SK-N-SH (cell line): Measurements from ENCODE around the gene CDK9. TPM values are rescaled to one million over a fixed set of nuclear protein-coding genes. Genes with fewer than 3 reads are reported as not detected.

Source experiments
- CTCF ChIA-PET: fragments of 300-600, 350-600 bp; formaldehyde crosslinking; extraction: SDS; loops from one replicate; lab custom pipeline; 2021; lab: Yijun Ruan, JAX
- POLR2A ChIA-PET: fragments of 350-600 bp; sonication (Branson Sonifier 250); formaldehyde crosslinking; extraction: SDS; loops from one replicate; lab custom pipeline; 2020; ENCODE audit warnings: antibody characterized with exemption, inconsistent platforms; lab: Yijun Ruan, JAX
- DNase-seq: peaks from one replicate; pipeline ENCODE4 v3.0.0; 2012
- H2AFZ ChIP-seq: fragments of 200-600 bp; sonication (generic); 2 replicates; pipeline ENCODE4 v1.8.1; 2016; ENCODE audit warnings: antibody characterized with exemption, mild to moderate bottlenecking, low read depth
- H3F3A ChIP-seq: fragments of 200-600 bp; sonication (generic); replicated peaks from 2 replicates; pipeline ENCODE3; 2016; ENCODE audit warnings: antibody characterized with exemption, mild to moderate bottlenecking; ENCODE audit not compliant: insufficient read depth
- H3K27ac ChIP-seq, 2 experiments: fragments of 200-500 bp in 1 of 2; fragments of 200-600 bp in 1 of 2; sonication (Bioruptor generic) in 1 of 2; sonication (generic), shearing (Covaris generic) in 1 of 2; 2 replicates each; pipeline versions ENCODE4 v1.5.1 to v1.6.1; 2014 to 2016; ENCODE audit warnings: low read depth in 2 of 2, inconsistent platforms in 1 of 2, low read length in 1 of 2, mild to moderate bottlenecking in 1 of 2, mixed read lengths in 1 of 2
- H3K27me3 ChIP-seq: fragments of 200-600 bp; sonication (generic), shearing (Covaris generic); 2 replicates; pipeline ENCODE4 v1.6.1; 2016; ENCODE audit warnings: mixed run types; ENCODE audit not compliant: insufficient read depth
- H3K36me3 ChIP-seq, 2 experiments: fragments of 200-500 bp in 1 of 2; fragments of 200-600 bp in 1 of 2; sonication (Bioruptor generic) in 1 of 2; sonication (generic) in 1 of 2; replicated peaks in 1 of 2; 2 replicates each; pipeline versions ENCODE3 to v1.5.1; 2014 to 2016; ENCODE audit warnings: low read length in 1 of 2, mild to moderate bottlenecking in 1 of 2; ENCODE audit not compliant: insufficient read depth in 2 of 2, control insufficient read depth in 1 of 2
- H3K4me1 ChIP-seq, 2 experiments: fragments of 200-500 bp in 1 of 2; fragments of 200-600 bp in 1 of 2; sonication (Bioruptor generic) in 1 of 2; sonication (generic), shearing (Covaris generic) in 1 of 2; 2 replicates each; pipeline versions ENCODE4 v1.5.1 to v1.6.1; 2014 to 2016; ENCODE audit warnings: low read depth in 1 of 2, low read length in 1 of 2, mixed run types in 1 of 2; ENCODE audit not compliant: insufficient read depth in 2 of 2, control insufficient read depth in 1 of 2
- H3K4me2 ChIP-seq: fragments of 200-600 bp; sonication (generic), shearing (Covaris generic); 2 replicates; pipeline ENCODE4 v1.6.1; 2017; ENCODE audit warnings: mixed run types
- H3K4me3 ChIP-seq, 2 experiments: fragments of 200-500 bp in 1 of 2; fragments of 200-600 bp in 1 of 2; sonication (Bioruptor generic) in 1 of 2; sonication (generic), shearing (Covaris generic) in 1 of 2; 2 replicates each; pipeline versions ENCODE4 v1.5.1 to v1.8.1; 2014 to 2016; ENCODE audit warnings: low read depth in 2 of 2, inconsistent platforms in 1 of 2, low read length in 1 of 2, mild to moderate bottlenecking in 1 of 2, mixed read lengths in 1 of 2, moderate library complexity in 1 of 2
- H3K79me2 ChIP-seq: fragments of 200-600 bp; sonication (generic); 2 replicates; pipeline ENCODE4 v1.8.1; 2017; ENCODE audit warnings: mild to moderate bottlenecking; ENCODE audit not compliant: insufficient read depth
- H3K9ac ChIP-seq: fragments of 200-600 bp; sonication (generic); 2 replicates; pipeline ENCODE4 v1.6.1; 2017; ENCODE audit warnings: mixed run types
- H3K9me2 ChIP-seq: fragments of 200-600 bp; sonication (generic); 2 replicates; pipeline ENCODE4 v1.6.1; 2017; ENCODE audit warnings: mixed run types
- H3K9me3 ChIP-seq: fragments of 200-600 bp; sonication (generic); 2 replicates; pipeline ENCODE4 v1.6.1; 2017; ENCODE audit warnings: mixed run types, mild to moderate bottlenecking, moderate library complexity
- H4K20me1 ChIP-seq: fragments of 200-600 bp; sonication (generic); 2 replicates; pipeline ENCODE4 v1.6.1; 2017; ENCODE audit warnings: mild to moderate bottlenecking, mixed run types; ENCODE audit not compliant: insufficient read depth
- EZH2phosphoT487 ChIP-seq: fragments of 200-600 bp; sonication (generic); IDR thresholded peaks from 2 replicates; pipeline ENCODE4 v1.6.1; 2017; ENCODE audit warnings: low read depth, mixed run types, mild to moderate bottlenecking, antibody characterized with exemption, moderate library complexity, borderline replicate concordance
- FOSL2 ChIP-seq: IDR thresholded peaks from 2 replicates; pipeline ENCODE4 v1.4.0; 2012; ENCODE audit warnings: low read depth, mild to moderate bottlenecking, moderate library complexity, borderline replicate concordance
- MEF2A ChIP-seq: IDR thresholded peaks from 2 replicates; pipeline ENCODE4 v1.4.0; 2012; ENCODE audit warnings: low read depth, borderline replicate concordance
- MXI1 ChIP-seq: IDR thresholded peaks from 2 replicates; pipeline ENCODE4 v1.6.1; 2012; ENCODE audit warnings: mild to moderate bottlenecking, low read depth, low read length, improper control_type of control experiment
- NRF1 ChIP-seq: IDR thresholded peaks from 2 replicates; pipeline ENCODE4 v1.6.1; 2012; ENCODE audit warnings: low read depth, mild to moderate bottlenecking, low read length
- POLR2AphosphoS5 ChIP-seq: IDR thresholded peaks from 2 replicates; pipeline ENCODE4 v1.6.1; 2012; ENCODE audit warnings: low read depth, low read length
- RCOR1 ChIP-seq: fragments of 150-350 bp; IDR thresholded peaks from 2 replicates; pipeline ENCODE4 v1.6.1; 2017; ENCODE audit warnings: antibody characterized with exemption, low read length
- RFX5 ChIP-seq: IDR thresholded peaks from 2 replicates; pipeline ENCODE4 v1.6.1; 2012; ENCODE audit warnings: mild to moderate bottlenecking, improper control_type of control experiment, low read length
- SIN3A ChIP-seq: IDR thresholded peaks from 2 replicates; pipeline ENCODE4 v1.6.1; 2012; ENCODE audit warnings: low read depth, mild to moderate bottlenecking, low read length, moderate library complexity, borderline replicate concordance
- USF2 ChIP-seq: fragments of 150-350 bp; IDR thresholded peaks from 2 replicates; pipeline ENCODE4 v1.6.1; 2017; ENCODE audit warnings: antibody characterized with exemption, low read length, low read depth, borderline replicate concordance
- YY1 ChIP-seq: IDR thresholded peaks from 2 replicates; pipeline ENCODE4 v1.4.0; 2012; ENCODE audit warnings: low read depth, mild to moderate bottlenecking
- WGBS: methylation state at CpG from one replicate; pipeline ENCODE4 v1.1.6; 2017; ENCODE audit warnings: low lambda C conversion rate; 5-methylcytosine and 5-hydroxymethylcytosine counted together
- polyA plus RNA-seq, 3 experiments: library from polyadenylated mRNA; depleted of rRNA; stranded (reverse); fragments of >200 nt; gene quantifications; 2 replicates each; pipeline ENCODE4 v1.2.3, GENCODE V29; 2012
- TF ChIP-seq, protein P1 (sequence below): IDR thresholded peaks from 2 replicates; pipeline ENCODE4; 2012

The CDK9 gene
- polyA plus RNA-seq, 1 of the 3 experiments (the other 2 are of a cell fraction): 82.7 TPM

DNA sequence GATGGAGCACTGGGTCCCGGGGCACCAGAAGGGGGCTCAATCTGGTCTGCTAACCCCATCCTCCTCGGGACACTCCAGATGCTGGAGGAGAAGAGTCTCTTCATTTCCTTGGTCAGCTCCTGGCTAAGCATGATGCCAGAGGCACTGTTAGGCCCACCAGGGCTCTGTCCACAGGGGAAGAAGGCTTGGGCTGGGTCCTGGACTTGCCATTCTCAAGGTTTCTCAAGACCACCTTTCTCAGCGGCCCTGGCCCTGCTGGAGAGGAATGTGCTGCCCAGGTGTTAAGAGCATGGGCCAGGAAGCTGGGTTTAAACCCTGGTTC lies 15.3 kb upstream of the CDK9 start:
- Histone ChIP-seq H3K36me3 (no peaks in the 10 kb centered on the region), H3K4me2 (peak overlapping the region; percentile 83), H3K9ac (no peak overlapping the region), H3K4me3 (peak overlapping the region; percentile 46 to 61; a peak in 1 of 4 replicates), H3K27me3 (no peaks in the 10 kb centered on the region), H3F3A (no peaks in the 10 kb centered on the region), H3K79me2 (no peaks in the 10 kb centered on the region), H3K27ac (no peak overlapping the region), H4K20me1 (no peaks in the 10 kb centered on the region), H3K4me1 (peaks cover 0 to 17% of the 10 kb centered on the region in 2 experiments; a peak in 1 of 4 replicates), H2AFZ (peak overlapping the region; percentile 82; the same call in 1 of the 2 replicates), H3K9me2 (no peaks in the 10 kb centered on the region), H3K9me3 (no peaks in the 10 kb centered on the region)
- CTCF ChIA-PET: interaction anchor here (1.0 to 7.4 kb wide), 8 partner anchors 12 to 146 kb away, joined by 3 to 36 read pairs (median 5); partner anchors contain the start of genes CDK9 and TOR2A
- no peak for DNase-seq
- POLR2A ChIA-PET: interaction anchor here (0.8 to 1.6 kb wide), 5 partner anchors 12 to 160 kb away, joined by 3 to 7 read pairs (median 3); partner anchors contain the start of genes CDK9 and PIP5KL1
- no peak for TF ChIP-seq RCOR1
- no peak for TF ChIP-seq YY1
- no peak for TF ChIP-seq USF2
- TF ChIP-seq MEF2A: no peak
- no peak for TF ChIP-seq FOSL2
- no peak for TF ChIP-seq POLR2AphosphoS5
- 85% methylated on average over 2 of the region's 3 CpGs for WGBS

DNA sequence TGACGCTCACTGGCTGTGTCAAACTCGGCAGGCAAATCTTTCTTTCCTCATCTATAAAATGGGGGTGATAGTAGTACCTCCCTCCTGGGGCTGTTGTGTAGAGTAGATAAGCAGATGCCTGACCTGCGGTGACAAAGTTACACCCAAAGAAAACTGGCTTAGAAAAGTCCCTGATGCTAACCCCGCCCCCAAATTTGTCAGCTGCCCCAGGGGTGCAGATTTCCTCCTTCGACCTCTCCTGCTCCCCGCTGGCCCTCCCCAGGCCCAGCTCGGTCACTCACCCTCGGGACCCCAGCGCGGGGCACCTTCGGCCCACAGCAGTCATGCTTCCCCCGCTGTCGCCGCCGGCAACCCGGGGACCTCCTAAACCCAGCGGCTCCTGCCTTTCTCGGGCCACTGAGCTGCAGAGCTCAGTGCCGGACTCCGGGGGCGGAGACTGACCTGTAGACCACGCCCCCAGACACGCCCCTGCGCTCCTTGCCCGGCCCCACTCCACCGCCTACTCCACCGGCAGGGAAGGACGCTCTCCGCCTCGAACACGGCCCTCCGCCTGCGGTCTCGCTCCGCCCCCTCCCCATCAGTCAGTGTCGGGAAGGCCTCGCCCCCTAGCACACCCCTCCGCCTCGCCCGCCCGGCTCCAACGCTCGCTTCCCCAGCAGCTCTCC lies 14.8 kb upstream of the CDK9 start:
- CTCF ChIA-PET: interaction anchor here (1.0 to 7.4 kb wide), 6 partner anchors 12 to 145 kb away, joined by 3 to 36 read pairs (median 5); partner anchors contain the start of genes CDK9 and TOR2A

More for the DNA sequence above, 14.8 kb upstream of the CDK9 start:
- peak overlapping the region; percentile 46 to 61 for H3K4me3 ChIP-seq
- peak overlapping the region; percentile 83 for H3K4me2 ChIP-seq
- H3K9me2 ChIP-seq: no peaks in the 10 kb centered on the region
- no peaks in the 10 kb centered on the region for H4K20me1 ChIP-seq
- no peaks in the 10 kb centered on the region for H3K27me3 ChIP-seq
- DNase-seq: peak; percentile 99
- no peaks in the 10 kb centered on the region for H3K36me3 ChIP-seq
- H3K79me2 ChIP-seq: no peaks in the 10 kb centered on the region
- H3K27ac ChIP-seq: no peak overlapping the region
- no peak overlapping the region; the same call in 1 of the 2 replicates for H3K9ac ChIP-seq
- POLR2A ChIA-PET: interaction anchor here (0.8 to 1.6 kb wide), 6 partner anchors 12 to 159 kb away, joined by 3 to 7 read pairs (median 4); partner anchors contain the start of genes CDK9 and PIP5KL1
- TF ChIP-seq NRF1 (peak; percentile 57), EZH2phosphoT487 (no peak), RFX5 (no peak), SIN3A (peak; percentile 50; the same call in 1 of the 2 replicates), POLR2AphosphoS5 (no peak), MXI1 (peak; percentile 40; the same call in 1 of the 2 replicates)
- TF ChIP-seq, protein P1, sequence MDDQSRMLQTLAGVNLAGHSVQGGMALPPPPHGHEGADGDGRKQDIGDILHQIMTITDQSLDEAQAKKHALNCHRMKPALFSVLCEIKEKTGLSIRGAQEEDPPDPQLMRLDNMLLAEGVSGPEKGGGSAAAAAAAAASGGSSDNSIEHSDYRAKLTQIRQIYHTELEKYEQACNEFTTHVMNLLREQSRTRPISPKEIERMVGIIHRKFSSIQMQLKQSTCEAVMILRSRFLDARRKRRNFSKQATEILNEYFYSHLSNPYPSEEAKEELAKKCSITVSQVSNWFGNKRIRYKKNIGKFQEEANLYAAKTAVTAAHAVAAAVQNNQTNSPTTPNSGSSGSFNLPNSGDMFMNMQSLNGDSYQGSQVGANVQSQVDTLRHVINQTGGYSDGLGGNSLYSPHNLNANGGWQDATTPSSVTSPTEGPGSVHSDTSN: peak; percentile 94
- no peaks in the 10 kb centered on the region for H3K9me3 ChIP-seq
- H3F3A ChIP-seq: no peaks in the 10 kb centered on the region
- peak overlapping the region; percentile 82; the same call in 1 of the 2 replicates for H2AFZ ChIP-seq
- 20% methylated on average over 19 of the region's 43 CpGs for WGBS
- H3K4me1 ChIP-seq: peaks cover 0 to 17% of the 10 kb centered on the region in 2 experiments; a peak in 1 of 4 replicates
